K562 (cell line): ENCODE results near the gene ZC3H18. TPM values are rescaled to one million over a fixed set of nuclear protein-coding genes. Genes with fewer than 3 reads are reported as not detected.
A peak's percentile ranks its signal among the peaks of the same experiment; 100 is the strongest.

Experiments used
- CCNT2 ChIP-seq: IDR thresholded peaks from 2 replicates; pipeline ENCODE4 v1.6.1; 2011; ENCODE audit warnings: borderline replicate concordance, low read depth, mild to moderate bottlenecking, moderate library complexity, mixed read lengths, low read length; ENCODE audit not compliant: insufficient read length; ENCODE audit errors: extremely low read depth
- CREB1 ChIP-seq, 2 experiments: sonication (generic) in 1 of 2; formaldehyde crosslinking in 1 of 2; IDR thresholded peaks; 2 replicates each; pipeline versions ENCODE4 v1.6.1 to v1.8.0; 2012 to 2022; ENCODE audit warnings: inconsistent platforms in 1 of 2, mild to moderate bottlenecking in 1 of 2, missing genetic modification reagents in 1 of 2, moderate library complexity in 1 of 2
- FOXJ2 ChIP-seq: fragments of 200-800 bp; sonication (Bioruptor generic); IDR thresholded peaks from 2 replicates; pipeline ENCODE4 v1.6.1; 2016; ENCODE audit warnings: missing genetic modification characterization, missing compliant biosample characterization
- GATAD2A ChIP-seq: fragments of 450-650 bp; IDR thresholded peaks from 2 replicates; pipeline ENCODE4 v1.6.1; 2017
- MAZ ChIP-seq, 2 experiments: fragments of 450-650 bp in 1 of 2; sonication (generic) in 1 of 2; formaldehyde crosslinking; IDR thresholded peaks in 1 of 2; conservative IDR thresholded peaks in 1 of 2; 2 replicates each; pipeline versions ENCODE4 v1.4.0 to v1.5.0; 2020; ENCODE audit warnings: mild to moderate bottlenecking in 1 of 2, missing genetic modification reagents in 1 of 2
- MEF2A ChIP-seq: IDR thresholded peaks from 2 replicates; pipeline ENCODE4 v1.6.1; 2011; ENCODE audit warnings: low read depth, mild to moderate bottlenecking, low read length, moderate library complexity; ENCODE audit not compliant: control insufficient read depth
- PRPF4 ChIP-seq: fragments of 200-400 bp; formaldehyde crosslinking; IDR thresholded peaks from one replicate; pipeline ENCODE4 v1.6.1; 2017; ENCODE audit warnings: low read length, low read depth, mild to moderate bottlenecking; ENCODE audit not compliant: insufficient read depth, poor library complexity, severe bottlenecking
- RFX7 ChIP-seq: fragments of 250-450 bp; sonication (Bioruptor Pico); IDR thresholded peaks from 2 replicates; pipeline ENCODE4 v1.5.1; 2021; ENCODE audit warnings: mild to moderate bottlenecking
- ZNF561 ChIP-seq: fragments of 450-650 bp; formaldehyde crosslinking; conservative IDR thresholded peaks from 2 replicates; pipeline ENCODE4 v1.4.0; 2020; ENCODE audit warnings: mild to moderate bottlenecking, moderate library complexity
- polyA plus RNA-seq, 8 experiments: library from polyadenylated mRNA; depleted of rRNA in 4 of 8; stranded (reverse) in 5 of 8; unstranded in 3 of 8; fragments of >200 nt; fragmentation: Nextera tagmentation in 2 of 8; fragmentation: Illumina TruSeq in 1 of 8; extraction: Ambion mirVana in 2 of 8; extraction: Trizol in 1 of 8; gene quantifications; 2 replicates each; pipeline versions ENCODE4 v1.2.1 to v1.2.3, GENCODE V29; 2011 to 2014; ENCODE audit warnings: inconsistent platforms in 1 of 8, missing spikeins in 1 of 8
- total RNA-seq, 7 experiments: library from RNA; depleted of rRNA in 6 of 7; stranded (reverse); fragments of >200 nt in 6 of 7; fragmentation: Illumina TruSeq in 2 of 7; extraction: Trizol in 2 of 7; gene quantifications; 2 replicates each; pipeline versions ENCODE4 v1.2.1 to v1.2.3, GENCODE V29; 2011 to 2021; ENCODE audit warnings: low replicate concordance in 1 of 7
- TF ChIP-seq, protein P1 (sequence below): sonication (generic); formaldehyde crosslinking; IDR thresholded peaks from 2 replicates; pipeline ENCODE4 v1.8.0; 2022; ENCODE audit warnings: mild to moderate bottlenecking, missing genetic modification reagents
- TF ChIP-seq, protein P2 (sequence below): sonication (generic); IDR thresholded peaks from 2 replicates; pipeline ENCODE4 v1.6.1; 2016
- TF ChIP-seq, protein P3 (sequence below): sonication (generic); formaldehyde crosslinking; IDR thresholded peaks from 2 replicates; pipeline ENCODE4 v1.8.0; 2022; ENCODE audit warnings: mild to moderate bottlenecking, missing genetic modification reagents
- TF ChIP-seq, protein P4 (sequence below): fragments of 450-650 bp; formaldehyde crosslinking; IDR thresholded peaks from 2 replicates; pipeline ENCODE4 v1.4.0; 2022; ENCODE audit warnings: missing genetic modification characterization
- TF ChIP-seq, protein P5 (sequence below): sonication (generic); formaldehyde crosslinking; IDR thresholded peaks from 2 replicates; pipeline ENCODE4 v1.9.0; 2022; ENCODE audit warnings: mild to moderate bottlenecking, missing genetic modification reagents
- TF ChIP-seq, protein P6 (sequence below): fragments of 250-450 bp; sonication (Bioruptor Pico); IDR thresholded peaks from 2 replicates; pipeline ENCODE4 v1.5.0; 2021; ENCODE audit warnings: mild to moderate bottlenecking, borderline replicate concordance
- TF ChIP-seq, protein P7 (sequence below): sonication (generic); formaldehyde crosslinking; IDR thresholded peaks from 2 replicates; pipeline ENCODE4 v1.9.0; 2022; ENCODE audit warnings: mild to moderate bottlenecking, missing genetic modification reagents

Gene ZC3H18
- total and polyA plus RNA-seq, 9 of the 15 experiments (the other 6 are each of a cell fraction or from before 2014, with no cell fraction given) = 1.7 to 88.7 (median 26.9) TPM

DNA sequence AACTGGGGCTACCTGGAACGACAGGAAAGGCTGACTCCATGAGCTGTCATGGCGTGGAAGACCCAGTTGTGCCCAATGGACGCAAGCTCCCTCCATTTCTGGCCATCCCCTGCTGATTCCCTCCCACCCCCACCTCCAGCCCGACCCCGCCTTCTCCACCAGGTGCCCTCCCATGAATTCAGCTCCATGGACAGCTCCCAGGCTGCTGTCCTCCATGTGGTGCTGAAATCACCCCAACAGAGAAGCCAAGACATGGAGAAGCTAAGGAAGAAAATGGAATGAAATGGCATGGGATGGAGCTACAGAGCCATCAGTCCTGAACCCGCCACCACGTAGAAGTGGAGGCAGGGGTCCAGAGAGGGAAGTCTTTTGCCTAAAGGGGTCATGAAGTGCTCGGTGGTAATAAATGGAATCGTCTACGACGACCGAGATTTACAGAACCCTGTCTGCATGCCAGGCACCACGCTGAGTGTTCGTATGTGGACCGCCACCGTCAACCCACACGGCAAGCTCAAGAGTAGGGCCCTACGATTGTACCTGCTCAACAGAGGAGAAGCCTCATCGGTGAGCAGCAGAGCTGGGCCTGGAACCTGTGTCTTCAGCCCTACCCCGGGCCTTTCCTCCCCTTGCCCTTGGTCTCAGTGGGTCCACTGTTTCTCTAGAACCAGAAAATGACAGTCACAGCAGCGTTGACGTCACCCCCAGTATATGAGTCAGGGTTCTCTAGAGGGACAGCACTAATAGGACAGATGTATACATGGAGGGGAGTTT, 9.3 kb upstream of the ZC3H18 start (continued):
- TF ChIP-seq, protein P1, sequence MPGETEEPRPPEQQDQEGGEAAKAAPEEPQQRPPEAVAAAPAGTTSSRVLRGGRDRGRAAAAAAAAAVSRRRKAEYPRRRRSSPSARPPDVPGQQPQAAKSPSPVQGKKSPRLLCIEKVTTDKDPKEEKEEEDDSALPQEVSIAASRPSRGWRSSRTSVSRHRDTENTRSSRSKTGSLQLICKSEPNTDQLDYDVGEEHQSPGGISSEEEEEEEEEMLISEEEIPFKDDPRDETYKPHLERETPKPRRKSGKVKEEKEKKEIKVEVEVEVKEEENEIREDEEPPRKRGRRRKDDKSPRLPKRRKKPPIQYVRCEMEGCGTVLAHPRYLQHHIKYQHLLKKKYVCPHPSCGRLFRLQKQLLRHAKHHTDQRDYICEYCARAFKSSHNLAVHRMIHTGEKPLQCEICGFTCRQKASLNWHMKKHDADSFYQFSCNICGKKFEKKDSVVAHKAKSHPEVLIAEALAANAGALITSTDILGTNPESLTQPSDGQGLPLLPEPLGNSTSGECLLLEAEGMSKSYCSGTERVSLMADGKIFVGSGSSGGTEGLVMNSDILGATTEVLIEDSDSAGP = peak; percentile 79; the same call in 1 of the 2 replicates
- peak in 1 of 2 experiments; percentile 99; a peak in 2 of 4 replicates for TF ChIP-seq MAZ (CRISPR knock-in tag; conservative IDR thresholded peaks at IDR 0.05 in 1 of 2, IDR thresholded peaks at IDR 0.05 in 1 of 2)
- no peak for TF ChIP-seq MEF2A
- no peak for TF ChIP-seq CREB1 (IDR thresholded peaks at IDR 0.05)
- peak; percentile 78 for TF ChIP-seq CREB1 (CRISPR knock-in tag; IDR thresholded peaks at IDR 0.05)
- TF ChIP-seq FOXJ2 = no peak
- TF ChIP-seq RFX7 (CRISPR knock-in tag) = no peak
- TF ChIP-seq, protein P2, sequence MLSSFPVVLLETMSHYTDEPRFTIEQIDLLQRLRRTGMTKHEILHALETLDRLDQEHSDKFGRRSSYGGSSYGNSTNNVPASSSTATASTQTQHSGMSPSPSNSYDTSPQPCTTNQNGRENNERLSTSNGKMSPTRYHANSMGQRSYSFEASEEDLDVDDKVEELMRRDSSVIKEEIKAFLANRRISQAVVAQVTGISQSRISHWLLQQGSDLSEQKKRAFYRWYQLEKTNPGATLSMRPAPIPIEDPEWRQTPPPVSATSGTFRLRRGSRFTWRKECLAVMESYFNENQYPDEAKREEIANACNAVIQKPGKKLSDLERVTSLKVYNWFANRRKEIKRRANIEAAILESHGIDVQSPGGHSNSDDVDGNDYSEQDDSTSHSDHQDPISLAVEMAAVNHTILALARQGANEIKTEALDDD = no peak
- TF ChIP-seq, protein P3, sequence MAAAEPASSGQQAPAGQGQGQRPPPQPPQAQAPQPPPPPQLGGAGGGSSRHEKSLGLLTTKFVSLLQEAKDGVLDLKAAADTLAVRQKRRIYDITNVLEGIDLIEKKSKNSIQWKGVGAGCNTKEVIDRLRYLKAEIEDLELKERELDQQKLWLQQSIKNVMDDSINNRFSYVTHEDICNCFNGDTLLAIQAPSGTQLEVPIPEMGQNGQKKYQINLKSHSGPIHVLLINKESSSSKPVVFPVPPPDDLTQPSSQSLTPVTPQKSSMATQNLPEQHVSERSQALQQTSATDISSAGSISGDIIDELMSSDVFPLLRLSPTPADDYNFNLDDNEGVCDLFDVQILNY (CRISPR knock-in tag) = peak; percentile 99
- no peak for TF ChIP-seq GATAD2A
- TF ChIP-seq, protein P4, sequence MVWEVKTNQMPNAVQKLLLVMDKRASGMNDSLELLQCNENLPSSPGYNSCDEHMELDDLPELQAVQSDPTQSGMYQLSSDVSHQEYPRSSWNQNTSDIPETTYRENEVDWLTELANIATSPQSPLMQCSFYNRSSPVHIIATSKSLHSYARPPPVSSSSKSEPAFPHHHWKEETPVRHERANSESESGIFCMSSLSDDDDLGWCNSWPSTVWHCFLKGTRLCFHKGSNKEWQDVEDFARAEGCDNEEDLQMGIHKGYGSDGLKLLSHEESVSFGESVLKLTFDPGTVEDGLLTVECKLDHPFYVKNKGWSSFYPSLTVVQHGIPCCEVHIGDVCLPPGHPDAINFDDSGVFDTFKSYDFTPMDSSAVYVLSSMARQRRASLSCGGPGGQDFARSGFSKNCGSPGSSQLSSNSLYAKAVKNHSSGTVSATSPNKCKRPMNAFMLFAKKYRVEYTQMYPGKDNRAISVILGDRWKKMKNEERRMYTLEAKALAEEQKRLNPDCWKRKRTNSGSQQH = no peak
- no peak for TF ChIP-seq CCNT2
- TF ChIP-seq PRPF4 = no peak
- no peak for TF ChIP-seq ZNF561
- TF ChIP-seq, protein P5, sequence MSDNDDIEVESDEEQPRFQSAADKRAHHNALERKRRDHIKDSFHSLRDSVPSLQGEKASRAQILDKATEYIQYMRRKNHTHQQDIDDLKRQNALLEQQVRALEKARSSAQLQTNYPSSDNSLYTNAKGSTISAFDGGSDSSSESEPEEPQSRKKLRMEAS (CRISPR knock-in tag) = peak; percentile 80
- TF ChIP-seq, protein P6, sequence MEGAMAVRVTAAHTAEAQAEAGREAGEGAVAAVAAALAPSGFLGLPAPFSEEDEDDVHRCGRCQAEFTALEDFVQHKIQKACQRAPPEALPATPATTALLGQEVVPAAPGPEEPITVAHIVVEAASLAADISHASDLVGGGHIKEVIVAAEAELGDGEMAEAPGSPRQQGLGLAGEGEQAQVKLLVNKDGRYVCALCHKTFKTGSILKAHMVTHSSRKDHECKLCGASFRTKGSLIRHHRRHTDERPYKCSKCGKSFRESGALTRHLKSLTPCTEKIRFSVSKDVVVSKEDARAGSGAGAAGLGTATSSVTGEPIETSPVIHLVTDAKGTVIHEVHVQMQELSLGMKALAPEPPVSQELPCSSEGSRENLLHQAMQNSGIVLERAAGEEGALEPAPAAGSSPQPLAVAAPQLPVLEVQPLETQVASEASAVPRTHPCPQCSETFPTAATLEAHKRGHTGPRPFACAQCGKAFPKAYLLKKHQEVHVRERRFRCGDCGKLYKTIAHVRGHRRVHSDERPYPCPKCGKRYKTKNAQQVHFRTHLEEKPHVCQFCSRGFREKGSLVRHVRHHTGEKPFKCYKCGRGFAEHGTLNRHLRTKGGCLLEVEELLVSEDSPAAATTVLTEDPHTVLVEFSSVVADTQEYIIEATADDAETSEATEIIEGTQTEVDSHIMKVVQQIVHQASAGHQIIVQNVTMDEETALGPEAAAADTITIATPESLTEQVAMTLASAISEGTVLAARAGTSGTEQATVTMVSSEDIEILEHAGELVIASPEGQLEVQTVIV (CRISPR knock-in tag) = no peak
- TF ChIP-seq, protein P7, sequence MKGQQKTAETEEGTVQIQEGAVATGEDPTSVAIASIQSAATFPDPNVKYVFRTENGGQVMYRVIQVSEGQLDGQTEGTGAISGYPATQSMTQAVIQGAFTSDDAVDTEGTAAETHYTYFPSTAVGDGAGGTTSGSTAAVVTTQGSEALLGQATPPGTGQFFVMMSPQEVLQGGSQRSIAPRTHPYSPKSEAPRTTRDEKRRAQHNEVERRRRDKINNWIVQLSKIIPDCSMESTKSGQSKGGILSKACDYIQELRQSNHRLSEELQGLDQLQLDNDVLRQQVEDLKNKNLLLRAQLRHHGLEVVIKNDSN (CRISPR knock-in tag) = peak; percentile 64; the same call in 1 of the 2 replicates
